ENCODE results near the gene NXT1.
"Not testable (repeated sequence)": the region's sequence is repeated elsewhere in the genome, so short reads cannot be mapped to it uniquely, and the experiment has no call there.

The NXT1 gene

DNA sequence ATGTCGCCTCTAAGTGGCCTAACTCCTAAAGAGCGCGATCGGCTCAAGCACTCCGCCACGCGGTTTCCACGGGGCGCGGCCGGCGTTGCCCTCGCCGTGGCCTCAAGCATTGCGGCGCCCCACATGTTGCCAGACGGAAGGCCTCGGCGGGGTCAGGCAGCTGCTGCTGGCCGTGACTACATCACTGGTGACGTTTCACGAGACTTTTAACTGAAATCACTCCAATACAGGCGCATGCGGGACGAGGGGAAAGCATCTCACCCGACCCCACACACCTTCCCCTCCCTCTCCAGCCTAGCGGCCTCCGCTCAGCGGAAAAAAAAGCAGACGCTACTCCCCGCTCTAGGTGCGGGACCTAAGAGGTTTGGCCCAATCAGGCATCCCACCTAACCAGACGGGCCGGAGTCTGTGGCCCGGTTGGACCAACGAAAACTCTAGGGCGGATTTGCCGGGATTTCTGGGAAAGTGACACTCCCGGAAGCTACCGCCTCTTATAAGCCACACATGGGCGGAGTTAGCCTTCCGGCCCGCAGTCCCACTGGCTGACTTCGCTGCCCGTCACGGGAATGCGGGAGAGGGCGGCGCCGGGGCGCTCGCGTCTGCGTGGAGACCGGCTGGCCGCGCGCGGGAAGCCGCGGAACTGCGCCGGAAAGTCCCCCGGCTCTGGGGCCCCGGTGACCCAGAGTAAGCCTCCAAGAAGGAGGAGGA lies at the start of gene NXT1:
NXT1 (plus strand) TSS at position 596 of the 708 bp plus-strand sequence. CDS start 3,251 bp downstream, outside the sequence.
- DNase-seq (ENCODE audit: low read depth), result peak; percentile 100

GRCh38 chr20:23301436-23302050 lies 49.0 kb upstream of the NXT1 start:
- DNase-seq (ENCODE audit: low read depth), result no peak

DNA sequence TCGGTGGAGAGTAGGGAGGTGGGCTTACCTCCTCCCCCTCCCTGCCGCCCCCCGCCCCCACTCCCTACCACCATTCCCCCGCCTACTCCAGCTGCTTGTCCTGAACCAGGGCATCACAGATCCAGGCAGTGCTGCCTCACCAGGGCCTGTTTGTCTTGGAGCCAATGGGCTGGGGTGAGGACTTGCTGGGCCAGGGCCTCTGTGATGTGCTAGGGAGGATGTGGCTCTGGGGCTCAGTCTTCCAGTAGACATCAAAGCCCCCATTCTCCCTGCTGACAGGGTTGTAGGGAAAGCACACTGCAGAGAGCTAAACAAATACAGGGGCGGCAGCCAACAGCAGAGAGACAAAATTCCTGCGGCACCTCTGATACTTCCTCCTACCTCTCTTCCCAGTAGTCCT lies 48.2 kb upstream of the NXT1 start:
- no peak for DNase-seq (ENCODE audit: low read depth)

- DNase-seq (ENCODE audit: low read depth), result no peak
Measured at GRCh38 chr20:23302801-23303200, 47.8 kb upstream of the NXT1 start.

DNA sequence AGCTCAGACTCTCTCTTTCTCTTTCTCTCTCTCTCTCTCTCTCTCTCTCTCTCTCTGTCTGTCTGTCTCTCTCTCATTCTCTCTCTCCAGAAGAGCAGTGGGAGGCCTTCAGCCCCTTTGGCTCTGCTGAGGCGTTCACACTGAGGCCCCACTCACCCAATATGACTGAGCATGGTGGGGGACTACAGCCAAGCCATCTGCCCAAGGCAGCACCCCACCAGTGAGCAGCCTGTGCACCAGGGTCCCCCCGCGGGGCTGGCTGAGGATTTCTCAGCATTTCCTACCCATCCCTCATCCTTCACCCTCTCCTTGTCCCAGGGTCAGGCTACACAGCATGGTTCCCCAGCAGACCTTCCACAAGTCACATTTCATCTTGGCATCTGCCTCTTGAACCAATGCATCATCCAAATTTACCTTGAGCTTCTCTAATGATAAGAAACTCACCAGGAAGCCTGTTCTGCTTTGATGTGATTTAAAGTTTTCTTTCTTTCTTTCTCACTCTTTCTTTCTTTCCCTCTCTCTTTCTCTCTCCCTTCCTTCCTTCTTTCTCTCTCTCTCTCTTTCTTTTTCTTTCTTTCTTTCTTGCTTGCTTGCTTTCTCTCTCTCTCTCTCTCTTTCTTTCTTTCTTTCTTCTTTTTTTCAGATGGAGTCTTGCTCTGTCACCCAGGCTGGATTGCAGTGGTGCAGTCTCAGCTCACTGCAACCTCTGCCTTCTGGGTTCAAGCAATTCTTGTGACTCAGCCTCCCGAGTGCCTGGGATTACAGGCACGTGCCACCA lies 47.1 kb upstream of the NXT1 start:
- no peak for DNase-seq (ENCODE audit: low read depth)

DNA sequence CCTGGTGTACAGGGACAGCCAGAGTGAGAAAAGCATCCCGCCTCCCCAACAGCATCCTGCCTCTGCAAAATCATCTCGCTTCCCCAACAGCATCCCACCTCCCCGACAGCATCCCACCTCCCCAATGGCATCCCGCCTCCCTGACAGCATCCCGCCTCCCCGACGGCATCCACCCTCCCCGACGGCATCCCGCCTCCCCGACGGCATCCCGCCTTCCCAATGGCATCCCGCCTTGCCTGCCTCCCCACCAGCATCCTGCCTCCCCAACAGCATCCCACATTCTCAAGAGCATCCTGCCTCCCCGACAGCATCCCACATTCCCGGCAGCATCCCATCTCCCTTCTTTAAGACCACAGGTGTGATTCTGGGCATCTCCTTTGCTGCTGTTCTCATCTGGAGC lies 46.0 kb upstream of the NXT1 start:
- DNase-seq (ENCODE audit: low read depth), result no peak

GRCh38 chr20:23305098-23305497 lies 45.5 kb upstream of the NXT1 start:
- no peak for DNase-seq (ENCODE audit: low read depth)

DNA sequence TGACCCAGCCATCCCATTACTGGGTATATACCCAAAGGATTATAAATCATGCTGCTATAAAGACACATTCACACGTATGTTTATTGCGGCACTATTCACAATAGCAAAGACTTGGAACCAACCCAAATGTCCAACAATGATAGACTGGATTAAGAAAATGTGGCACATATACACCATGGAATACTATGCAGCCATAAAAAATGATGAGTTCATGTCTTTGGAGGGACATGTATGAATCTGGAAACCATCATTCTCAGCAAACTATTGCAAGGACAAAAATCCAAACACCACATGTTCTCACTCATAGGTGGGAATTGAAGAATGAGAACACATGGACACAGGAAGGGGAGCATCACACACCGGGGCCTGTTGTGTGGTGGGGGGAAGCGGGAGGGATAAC lies 43.2 kb upstream of the NXT1 start:
- not testable (repeated sequence) for DNase-seq (ENCODE audit: low read depth)

DNA sequence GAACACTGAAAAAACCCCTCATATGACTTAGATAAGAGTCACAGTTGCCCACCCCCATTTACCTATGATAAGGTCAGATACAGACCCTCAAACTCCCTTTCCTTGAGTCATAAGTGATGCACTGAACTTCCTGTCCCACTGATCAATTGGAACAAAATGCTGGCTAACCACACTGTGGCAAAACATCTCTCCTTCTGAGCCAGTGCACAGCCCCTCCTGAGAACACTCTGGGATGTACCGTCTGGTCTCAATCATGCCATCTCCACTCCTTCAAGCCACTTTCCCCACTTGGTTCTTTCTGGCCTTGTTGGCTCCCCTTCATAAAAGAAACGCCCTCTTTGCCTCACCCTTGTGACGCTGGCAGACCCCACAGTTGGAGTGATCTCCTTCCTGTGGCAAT lies 42.6 kb upstream of the NXT1 start:
- no peak for DNase-seq (ENCODE audit: low read depth)

GRCh38 chr20:23308908-23309307 lies 41.7 kb upstream of the NXT1 start:
- DNase-seq (ENCODE audit: low read depth), result no peak

- DNase-seq (ENCODE audit: low read depth), result no peak
Measured at GRCh38 chr20:23309781-23310180, 40.8 kb upstream of the NXT1 start.

- DNase-seq (ENCODE audit: low read depth), result no peak
Measured at GRCh38 chr20:23311947-23312506, 38.6 kb upstream of the NXT1 start.

DNA sequence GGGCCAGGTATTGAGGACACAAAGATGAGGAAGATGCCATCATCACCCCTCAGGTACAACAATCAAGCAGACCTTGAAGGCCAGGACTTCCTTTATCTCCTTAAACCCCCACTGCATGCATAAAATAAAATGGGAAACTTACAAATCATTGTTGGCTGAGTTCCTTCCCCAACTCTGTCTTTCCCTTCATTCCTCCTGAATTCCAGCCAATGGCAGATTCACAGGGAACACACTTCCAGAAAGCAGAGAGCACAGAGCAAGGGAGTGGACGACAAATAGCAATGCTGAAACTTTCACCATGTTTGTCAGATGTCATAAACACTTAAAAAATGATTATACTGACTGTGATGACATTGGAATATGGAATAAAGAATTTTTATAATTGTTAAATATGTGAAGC lies 37.3 kb upstream of the NXT1 start:
- DNase-seq (ENCODE audit: low read depth), result no peak

GRCh38 chr20:23314699-23315098 lies 35.9 kb upstream of the NXT1 start:
- no peak for DNase-seq (ENCODE audit: low read depth)

- no peak for DNase-seq (ENCODE audit: low read depth)
Measured at GRCh38 chr20:23315099-23315498, 35.5 kb upstream of the NXT1 start.

DNA sequence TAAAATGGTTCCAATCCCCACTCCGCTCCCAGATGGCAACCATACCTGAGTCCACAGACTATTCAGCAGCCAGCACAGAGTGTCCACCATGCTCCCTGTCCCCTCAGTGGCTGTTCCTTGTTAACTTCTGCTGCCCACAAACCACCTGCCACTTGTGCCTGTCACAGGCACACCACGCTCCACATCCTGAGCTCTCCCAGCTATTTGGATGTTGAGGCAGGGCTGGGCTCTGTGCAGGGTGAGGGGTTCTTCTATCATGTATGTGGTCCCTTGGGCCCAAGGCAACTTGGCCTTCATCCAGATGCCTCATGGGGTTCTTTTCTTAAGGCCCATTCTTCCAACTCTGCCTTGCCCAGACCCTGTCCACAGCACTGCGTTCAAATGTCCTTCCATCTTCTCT lies 34.0 kb upstream of the NXT1 start:
- no peak for DNase-seq (ENCODE audit: low read depth)

- DNase-seq (ENCODE audit: low read depth), result no peak
Measured at GRCh38 chr20:23317081-23317480, 33.5 kb upstream of the NXT1 start.

DNA sequence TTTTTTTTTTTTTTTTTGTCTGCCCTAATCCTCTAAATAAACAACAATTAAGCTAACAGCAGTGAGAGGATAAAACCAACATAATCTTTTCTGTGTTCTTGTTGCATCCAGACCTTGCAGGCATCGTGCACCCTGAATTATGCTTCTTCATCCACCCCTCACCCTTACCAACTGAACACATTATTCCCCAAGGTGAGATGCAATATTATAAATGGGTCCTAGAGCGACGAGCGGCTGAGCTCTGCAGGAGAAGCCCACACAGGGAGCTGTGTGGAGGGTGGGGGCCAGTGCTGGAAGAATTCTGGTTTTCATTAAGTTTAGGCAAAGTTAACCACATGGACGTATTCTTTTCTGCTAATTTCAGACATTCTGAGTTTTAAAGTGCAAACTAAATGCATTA lies 32.2 kb upstream of the NXT1 start:
- no peak for DNase-seq (ENCODE audit: low read depth)

- DNase-seq (ENCODE audit: low read depth), result no peak
Measured at GRCh38 chr20:23320317-23320716, 30.3 kb upstream of the NXT1 start.

DNA sequence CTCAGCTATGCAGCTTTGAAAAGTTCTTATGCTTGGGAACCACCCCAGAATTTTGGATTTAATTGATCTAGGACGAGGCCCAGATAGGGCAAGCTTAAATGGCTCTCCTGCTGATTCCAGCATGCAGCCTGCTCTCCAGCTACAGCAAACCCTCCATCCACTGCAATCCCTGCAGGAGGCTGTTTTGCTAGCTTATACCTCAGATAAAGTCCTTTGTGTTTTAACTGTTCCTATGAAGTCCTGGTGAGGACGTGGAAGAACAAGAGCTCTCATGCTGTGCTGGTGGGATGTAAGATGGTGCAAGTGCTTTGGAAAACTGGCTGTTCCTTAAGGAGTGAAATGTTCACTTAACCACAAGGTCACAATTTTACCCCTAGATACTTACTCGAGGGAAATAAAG lies 25.5 kb upstream of the NXT1 start:
- DNase-seq (ENCODE audit: low read depth), result no peak

GRCh38 chr20:23326774-23327173 lies 23.8 kb upstream of the NXT1 start:
- no peak for DNase-seq (ENCODE audit: low read depth)

- no peak for DNase-seq (ENCODE audit: low read depth)
Measured at GRCh38 chr20:23327617-23328333, 22.8 kb upstream of the NXT1 start.
